ENCODE measurements around the gene CCDC80. TPM values are rescaled to one million over a fixed set of nuclear protein-coding genes. Genes with fewer than 3 reads are reported as not detected.

The CCDC80 gene
- total RNA-seq, 2 donors from 2014 or later = 9.4 to 23.9 TPM

DNA sequence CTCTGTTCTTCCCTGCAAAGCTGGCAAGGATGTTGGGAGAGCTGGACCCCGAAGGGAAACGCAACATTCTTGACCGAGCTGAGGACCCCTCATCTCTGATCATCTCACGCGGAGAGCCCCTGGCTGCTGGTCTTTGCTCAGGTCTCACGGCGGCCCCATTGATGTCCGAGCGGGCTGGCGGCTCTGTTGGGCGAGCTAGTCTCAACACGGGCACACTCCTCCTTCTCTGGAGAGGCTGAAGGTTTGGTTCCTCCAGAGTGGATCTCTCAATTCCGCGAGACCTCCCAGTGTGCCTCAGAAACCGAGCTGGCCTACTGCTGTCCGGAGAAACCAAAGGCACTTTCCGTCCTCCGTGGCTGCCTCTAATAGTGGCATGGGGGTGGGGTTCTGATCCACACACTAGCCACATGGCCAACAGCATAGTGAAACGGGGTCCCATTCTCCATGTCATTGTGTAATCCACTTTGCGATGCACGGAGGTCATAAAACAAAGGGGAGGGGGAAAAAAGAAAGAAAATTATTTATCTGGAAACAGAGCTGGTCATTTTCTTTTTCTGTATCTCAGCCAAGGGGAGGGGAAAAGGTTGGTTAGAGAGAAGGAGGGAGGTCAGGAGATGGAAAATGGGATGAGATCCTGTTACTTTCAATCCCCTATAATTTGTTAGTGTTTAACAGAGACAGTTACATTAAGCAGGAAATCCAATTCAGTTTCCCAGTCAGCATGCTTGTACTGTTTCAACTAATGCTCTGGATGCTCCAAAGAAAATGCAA is 1.3 kb downstream of the CCDC80 start:
- ATAC-seq = no peak
- DNase-seq = no peak
- intact Hi-C loops (cut with DNase I, micrococcal nuclease) = loop anchor here in 1 of 2 donors (5.0 kb wide), 1 partner anchor 173 kb away; no protein-coding TSS in a partner anchor

DNA sequence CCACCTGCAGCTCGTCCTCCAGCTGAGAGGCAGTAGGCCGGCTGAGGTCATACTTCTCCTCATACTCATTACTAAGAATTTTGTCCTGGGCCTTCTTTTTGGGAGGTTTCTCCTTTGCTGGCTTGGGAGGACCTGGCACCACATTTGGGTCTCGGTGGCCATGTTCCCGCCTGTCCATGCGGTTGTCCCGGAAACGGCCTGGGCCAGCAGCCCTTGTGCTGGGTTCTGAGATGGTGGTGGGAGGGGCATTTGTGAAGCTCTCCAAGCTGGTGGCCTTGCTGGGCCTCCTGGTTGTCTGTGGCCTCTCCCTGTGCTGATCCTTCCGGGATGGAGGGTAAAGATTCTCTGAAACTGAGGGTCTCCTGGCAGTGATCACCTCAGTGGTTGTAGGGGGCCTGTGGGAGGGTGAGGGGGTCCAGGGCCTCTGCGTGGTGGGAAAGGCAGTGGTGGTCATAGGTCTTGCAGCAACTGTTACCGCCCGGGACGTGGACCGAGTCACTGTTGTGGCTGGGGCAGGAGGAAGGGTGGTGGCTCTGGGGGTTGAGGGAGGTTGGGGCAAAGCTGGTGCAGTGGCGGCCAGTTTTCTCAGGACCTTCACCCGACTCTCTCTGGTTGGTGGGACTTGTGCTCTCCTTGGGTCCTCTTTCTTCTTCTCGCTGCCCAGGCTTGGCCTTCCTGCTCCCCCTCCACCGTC is 2.5 kb downstream of the CCDC80 start:
- no peak for DNase-seq
- intact Hi-C loops (cut with DNase I, micrococcal nuclease) = no loop called here
- no peak for ATAC-seq

DNA sequence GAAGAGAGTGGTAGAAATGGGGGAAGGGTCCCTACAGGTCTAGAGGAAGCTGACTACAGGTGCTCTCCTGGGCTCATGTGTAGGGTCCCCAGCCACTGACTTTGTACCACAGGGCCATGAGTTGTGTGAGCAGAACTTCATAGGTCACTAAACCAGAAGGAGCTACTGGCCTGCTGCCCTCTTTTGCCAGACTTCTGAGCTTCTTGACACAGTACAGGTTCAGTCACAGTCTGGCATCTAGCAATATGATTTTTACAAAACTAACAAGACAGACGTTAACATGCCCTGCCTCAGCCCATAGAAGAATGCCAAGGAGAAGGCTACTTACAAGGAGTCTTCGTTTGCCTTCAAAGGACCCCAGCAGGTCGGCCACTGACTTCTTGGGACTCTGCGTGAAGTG is 3.2 kb downstream of the CCDC80 start:
- peak in 1 of 2 donors; percentile 37 for DNase-seq
- intact Hi-C loops (cut with DNase I, micrococcal nuclease) = no loop called here
- no peak for ATAC-seq

DNA sequence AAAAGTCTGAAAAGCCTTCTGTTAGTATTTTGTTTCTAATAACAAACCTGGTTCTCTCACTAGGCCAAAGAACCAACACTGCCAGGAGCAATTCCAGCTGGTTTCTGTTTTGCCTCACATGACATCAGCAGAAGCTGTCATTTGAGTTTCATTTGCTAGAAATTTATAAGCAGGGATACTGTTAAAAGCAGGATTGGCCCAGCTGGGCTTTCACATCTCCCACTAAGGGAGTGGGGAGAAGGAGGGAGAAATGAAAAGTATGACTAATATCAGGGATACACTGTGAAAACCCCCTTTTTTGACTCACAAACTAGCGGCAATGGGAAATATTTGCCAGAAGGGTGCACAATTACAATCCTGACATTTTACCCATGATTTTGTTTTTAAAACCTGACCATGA is 5.3 kb downstream of the CCDC80 start:
- DNase-seq = peak; percentile 20 to 44
- intact Hi-C loops (cut with DNase I, micrococcal nuclease) = no loop called here
- no peak for ATAC-seq

DNA sequence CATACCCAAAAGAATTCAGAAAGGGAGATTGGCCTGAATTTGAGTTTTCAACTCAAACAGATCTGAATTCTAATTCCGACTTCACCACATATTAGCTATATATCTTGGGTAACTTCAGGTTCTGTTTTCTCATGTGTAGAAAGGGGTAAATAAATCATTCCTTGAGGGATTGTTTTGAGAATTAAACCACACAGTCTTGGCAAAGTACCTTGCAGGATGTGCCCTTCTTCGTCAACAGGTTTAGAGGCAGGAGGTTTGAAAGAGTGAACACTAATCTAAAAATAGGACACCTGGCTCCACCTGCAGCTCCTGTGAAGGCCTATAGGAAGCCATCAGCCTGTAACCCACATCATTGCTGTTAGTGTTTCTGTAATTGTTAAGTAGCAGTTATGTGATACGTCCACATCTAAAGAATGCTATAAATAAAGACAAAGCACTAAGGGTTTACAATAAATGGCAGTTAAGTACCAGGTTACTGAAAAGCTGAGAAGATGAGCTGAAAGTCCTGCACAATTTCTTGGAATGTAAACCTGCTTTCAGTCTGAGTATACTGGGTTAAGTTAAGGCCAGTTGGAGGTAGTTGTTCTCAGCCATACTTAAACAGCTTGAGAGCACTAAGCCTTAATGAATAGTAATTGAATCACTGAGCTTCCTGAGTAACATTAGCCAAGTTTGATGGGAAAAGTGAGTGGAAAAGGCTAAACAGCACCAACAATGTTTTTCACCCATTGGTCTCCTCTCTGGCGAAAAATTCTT is 6.0 kb downstream of the CCDC80 start:
- ATAC-seq = no peak

DNA sequence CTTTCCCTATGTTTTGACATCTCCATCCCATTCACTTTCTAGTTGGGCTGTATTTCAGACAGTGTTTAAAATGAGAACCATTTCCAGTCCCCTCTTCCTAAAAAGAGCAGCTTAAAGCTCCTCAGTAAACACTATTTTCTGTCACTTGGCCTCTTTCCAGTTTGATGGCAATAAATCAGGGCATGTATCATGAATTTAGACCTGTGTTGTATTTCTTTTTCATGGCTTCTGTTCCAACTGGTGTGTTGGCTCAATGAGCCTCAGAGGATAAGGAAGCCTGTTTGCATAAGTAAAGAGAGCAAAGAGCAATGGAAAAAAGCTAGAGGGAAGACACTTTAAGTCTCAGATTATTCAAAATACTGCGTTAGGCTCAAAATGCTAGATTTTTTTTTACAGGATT is 7.2 kb downstream of the CCDC80 start:
- no peak for DNase-seq
- intact Hi-C loops (cut with DNase I, micrococcal nuclease) = no loop called here
- ATAC-seq = peak; percentile 17

More for the DNA sequence above, 6.0 kb downstream of the CCDC80 start:
- intact Hi-C loops (cut with DNase I, micrococcal nuclease) = no loop called here
- no peak for DNase-seq

DNA sequence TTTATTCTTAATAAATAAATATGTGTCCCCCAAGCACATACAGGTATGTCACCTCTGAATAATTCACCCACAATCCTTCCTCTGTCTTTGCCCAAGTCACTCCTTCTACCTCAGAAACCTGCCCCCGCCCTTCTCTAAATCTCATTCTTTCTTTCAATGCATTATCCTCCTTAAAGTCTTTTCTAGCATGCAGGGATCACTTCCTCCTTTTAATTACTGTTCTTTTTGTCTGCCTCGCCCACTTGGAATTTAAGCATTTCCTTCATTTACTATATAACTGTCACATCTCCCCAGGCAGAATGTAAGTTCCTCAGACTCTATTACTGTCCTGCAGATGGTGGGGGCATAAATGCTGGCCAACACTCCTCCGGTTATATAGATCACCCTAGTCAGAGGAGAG is 7.8 kb downstream of the CCDC80 start:
- intact Hi-C loops (cut with DNase I, micrococcal nuclease) = no loop called here
- ATAC-seq = no peak

DNA sequence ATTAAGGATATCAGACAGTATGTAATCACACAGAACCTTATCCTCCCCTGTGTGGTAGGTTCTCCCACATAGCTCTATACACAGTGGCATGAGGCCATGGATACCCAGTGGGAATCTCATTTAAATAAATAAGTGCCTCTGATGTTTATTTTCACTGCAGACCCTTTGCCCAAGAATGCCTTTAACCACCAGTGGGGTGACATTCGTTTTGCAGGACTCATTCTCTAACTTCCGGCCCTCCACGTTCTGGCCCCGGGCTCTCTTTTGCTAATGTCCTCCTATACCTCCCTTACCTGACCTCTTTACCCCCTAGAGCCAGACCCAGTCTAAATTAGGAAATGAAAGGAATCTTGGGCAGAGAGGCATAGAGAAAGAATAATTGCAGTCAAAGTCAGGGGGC is 8.3 kb downstream of the CCDC80 start:
- intact Hi-C loops (cut with DNase I, micrococcal nuclease) = no loop called here
- no peak for DNase-seq
- no peak for ATAC-seq

More for the DNA sequence above, 7.8 kb downstream of the CCDC80 start:
- DNase-seq = no peak

DNA sequence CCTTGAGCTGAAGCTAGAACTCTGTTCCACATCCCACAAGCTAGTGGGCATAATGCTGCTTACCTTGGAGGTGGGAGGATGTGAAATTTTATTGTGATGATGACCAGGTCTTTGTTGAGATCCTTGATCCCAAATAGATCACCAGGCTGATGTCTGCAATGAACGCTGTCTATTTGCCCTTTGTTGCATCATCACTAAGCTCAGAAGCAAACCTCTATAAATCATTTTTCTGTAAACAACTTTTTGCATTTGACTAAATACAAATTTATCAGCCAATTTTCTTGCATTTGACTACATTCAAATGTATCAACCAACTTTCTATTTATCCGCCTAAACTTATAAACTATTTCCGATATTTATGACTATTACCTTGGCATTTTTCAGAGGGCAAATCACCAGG is 9.7 kb downstream of the CCDC80 start:
- DNase-seq = no peak
- intact Hi-C loops (cut with DNase I, micrococcal nuclease) = no loop called here

DNA sequence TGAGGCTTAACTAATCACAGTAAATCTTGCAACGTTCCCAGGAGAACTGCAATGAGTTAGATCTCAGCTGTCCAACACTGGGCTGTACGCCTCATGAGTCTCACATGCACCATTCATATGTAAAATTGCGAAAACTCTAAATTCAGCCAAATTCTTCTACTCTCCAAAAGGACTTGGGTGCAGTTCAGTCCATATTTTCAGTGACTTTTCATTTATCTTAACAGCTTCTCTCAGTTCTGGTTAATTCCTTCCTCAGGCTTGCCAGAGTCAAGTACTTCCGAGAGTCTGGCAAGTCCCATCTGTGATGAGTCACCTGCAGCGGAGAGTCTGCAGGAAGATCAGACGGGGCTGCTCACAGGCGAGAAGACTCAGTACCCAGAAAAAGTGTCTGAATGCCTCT is 11.5 kb downstream of the CCDC80 start:
- ATAC-seq (no peak), DNase-seq (peak; percentile 23 to 60)
- intact Hi-C loops (cut with DNase I, micrococcal nuclease) = no loop called here

More for the DNA sequence above, 9.7 kb downstream of the CCDC80 start:
- ATAC-seq = no peak

DNA sequence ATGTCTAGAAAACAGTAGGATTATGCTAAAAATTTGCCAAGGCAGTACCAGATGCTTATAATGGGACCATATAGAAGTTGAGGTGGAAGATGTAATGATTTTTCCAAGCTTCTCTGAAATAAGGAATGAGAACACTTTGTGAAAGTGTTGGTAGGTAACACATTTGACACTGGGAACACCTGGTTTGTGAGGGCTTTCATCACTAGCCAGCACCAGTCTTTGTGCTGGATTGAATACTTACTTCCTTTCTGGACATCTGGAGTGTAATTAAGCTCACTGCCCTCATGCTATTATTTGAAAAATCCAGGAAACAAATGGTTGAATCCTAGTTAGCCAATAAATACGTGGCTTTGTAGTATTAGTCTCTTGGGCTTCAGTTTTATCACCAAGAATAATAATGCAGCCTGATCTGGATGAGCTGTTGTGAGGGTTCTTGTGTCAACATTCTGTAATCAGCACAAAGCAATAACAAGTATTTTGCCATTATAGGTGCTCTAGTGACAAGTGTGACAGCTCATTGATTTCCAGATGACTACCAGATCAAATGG is 12.9 kb downstream of the CCDC80 start:
- no peak for ATAC-seq
- intact Hi-C loops (cut with DNase I, micrococcal nuclease) = no loop called here
- DNase-seq = no peak

DNA sequence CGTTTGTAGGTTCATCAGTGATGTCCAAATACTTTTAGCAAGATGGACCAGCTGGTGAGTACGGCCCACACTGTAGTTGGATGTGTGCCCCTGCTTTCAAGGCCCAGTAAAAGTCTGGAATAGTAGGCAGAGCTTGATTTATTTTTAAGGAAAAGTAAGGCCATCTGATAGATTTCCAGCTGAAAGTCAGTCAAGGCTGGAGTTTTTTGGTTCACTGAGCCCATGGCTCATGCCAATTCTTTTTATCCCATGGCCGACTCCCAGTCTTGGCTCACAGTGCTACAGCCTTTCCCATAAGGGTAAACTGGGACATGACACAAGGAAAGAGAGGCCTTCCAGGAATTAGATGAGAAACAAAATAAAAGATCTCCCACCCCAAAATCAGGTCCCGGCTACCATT is 13.5 kb downstream of the CCDC80 start:
- DNase-seq (no peak), ATAC-seq (no peak)
- intact Hi-C loops (cut with DNase I, micrococcal nuclease) = no loop called here

DNA sequence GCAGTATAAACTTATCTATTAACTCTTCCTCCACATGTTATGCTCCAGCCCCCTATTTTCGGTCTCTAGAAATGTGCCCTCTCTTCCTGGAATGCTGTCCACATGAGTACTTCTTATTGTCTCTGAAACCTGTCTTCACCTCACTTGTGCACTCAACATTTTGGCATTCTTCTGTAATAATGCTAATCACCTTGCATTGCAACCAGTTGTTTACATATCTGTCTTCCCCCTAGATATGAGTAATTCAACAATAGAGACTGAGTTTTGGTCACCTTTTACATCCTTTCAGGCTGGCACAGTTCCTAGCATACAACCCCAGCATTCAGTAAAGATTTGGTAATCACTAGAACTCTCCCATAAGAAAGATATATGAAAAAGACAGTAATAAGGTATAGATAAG is 17.2 kb downstream of the CCDC80 start:
- intact Hi-C loops (cut with DNase I, micrococcal nuclease) = no loop called here
- no peak for DNase-seq
- no peak for ATAC-seq

DNA sequence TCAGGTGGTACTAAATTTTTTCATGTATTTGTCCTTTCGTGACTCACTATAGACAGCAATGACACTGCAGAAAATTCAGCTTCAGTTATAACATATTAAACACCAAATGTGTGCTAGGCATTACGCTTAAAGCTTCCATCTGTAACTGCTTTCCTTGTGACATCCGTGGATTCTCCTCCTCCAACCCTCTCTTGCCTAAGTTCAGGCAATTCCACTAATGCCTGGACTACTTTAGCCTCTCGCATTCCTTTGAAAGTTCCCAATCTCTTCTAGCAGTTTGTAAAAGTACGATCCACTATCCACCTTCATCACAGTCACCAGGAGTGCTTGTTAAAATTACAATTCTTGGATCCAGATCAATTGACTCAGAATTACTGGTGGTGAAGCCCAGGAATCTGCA is 17.7 kb downstream of the CCDC80 start:
- DNase-seq = no peak
- ATAC-seq = no peak
- intact Hi-C loops (cut with DNase I, micrococcal nuclease) = no loop called here

DNA sequence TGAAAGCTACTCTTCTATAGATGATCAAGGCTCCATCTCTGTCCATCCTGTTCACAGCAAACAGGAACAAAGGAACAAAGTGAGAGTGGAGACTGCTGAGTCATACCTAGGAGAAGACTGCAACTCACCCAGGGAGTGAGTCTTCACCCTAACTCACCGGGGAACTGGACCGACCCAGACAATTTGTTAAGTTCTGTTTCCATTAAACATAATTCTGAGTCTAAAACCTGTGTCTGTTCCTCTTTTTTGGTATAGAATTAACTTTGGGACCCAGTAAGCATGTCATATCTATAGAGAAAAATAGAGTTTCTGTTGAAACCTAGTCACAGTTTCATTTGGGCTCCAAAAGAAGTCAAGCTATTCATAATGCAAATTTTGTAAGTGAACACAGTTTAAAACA is 21.6 kb downstream of the CCDC80 start:
- ATAC-seq = no peak
- intact Hi-C loops (cut with DNase I, micrococcal nuclease) = no loop called here
- DNase-seq = no peak

DNA sequence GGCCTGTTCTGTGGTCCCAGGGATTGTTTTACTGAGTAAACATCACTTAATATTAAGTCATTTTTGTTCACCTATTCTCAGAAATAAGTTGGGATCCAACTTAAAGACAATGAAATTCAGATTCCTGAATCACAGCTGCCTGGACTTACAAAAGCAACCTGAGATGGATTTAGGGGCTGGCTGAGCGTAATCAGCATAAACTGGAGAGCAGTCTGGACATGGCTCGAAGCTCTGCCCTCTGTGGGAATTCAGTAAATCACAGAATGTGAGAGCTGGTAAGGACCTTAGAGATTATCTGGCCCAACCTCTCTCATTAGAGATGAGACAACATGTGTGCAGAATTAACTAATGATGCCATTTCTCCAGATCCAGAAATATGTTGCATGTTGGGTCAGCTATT is 23.7 kb downstream of the CCDC80 start:
- DNase-seq (no peak), ATAC-seq (no peak)
- intact Hi-C loops (cut with DNase I, micrococcal nuclease) = no loop called here

DNA sequence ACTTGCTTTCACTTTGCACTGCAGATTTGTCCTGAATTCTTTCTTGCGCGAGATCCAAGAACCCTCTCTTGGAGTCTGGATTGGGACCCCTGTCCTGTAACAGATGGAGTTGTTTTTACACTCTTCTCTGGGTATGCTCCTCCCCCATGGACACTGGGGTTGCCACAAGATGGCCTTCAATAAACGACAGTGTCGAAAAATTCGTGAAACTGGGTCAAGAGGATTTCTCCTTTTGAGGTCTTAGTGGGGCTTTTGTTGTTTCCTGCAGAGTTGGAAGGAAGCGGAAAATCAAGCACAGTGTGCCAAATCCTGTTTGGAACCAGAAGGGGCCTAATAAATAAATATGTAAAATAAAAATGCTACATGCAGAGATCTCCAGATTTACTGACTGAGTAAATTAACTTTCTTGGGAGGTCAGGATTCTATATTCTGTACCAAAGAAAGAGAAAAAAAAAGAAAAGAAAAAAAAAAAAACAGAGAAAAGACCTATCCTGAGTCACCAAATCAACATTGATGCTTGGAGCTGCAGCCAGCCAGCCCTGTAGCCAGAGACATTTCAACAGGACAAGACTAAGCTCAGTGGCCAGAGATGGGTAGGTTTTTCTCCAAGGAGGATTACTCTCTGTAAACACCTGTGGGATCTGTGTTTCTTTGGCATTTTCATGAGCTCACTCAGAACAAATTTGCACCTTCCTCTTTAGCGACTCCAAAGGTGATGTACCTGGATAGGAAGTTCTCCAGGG is 24.8 kb downstream of the CCDC80 start:
- DNase-seq = no peak
- ATAC-seq = no peak
- intact Hi-C loops (cut with DNase I, micrococcal nuclease) = no loop called here

DNA sequence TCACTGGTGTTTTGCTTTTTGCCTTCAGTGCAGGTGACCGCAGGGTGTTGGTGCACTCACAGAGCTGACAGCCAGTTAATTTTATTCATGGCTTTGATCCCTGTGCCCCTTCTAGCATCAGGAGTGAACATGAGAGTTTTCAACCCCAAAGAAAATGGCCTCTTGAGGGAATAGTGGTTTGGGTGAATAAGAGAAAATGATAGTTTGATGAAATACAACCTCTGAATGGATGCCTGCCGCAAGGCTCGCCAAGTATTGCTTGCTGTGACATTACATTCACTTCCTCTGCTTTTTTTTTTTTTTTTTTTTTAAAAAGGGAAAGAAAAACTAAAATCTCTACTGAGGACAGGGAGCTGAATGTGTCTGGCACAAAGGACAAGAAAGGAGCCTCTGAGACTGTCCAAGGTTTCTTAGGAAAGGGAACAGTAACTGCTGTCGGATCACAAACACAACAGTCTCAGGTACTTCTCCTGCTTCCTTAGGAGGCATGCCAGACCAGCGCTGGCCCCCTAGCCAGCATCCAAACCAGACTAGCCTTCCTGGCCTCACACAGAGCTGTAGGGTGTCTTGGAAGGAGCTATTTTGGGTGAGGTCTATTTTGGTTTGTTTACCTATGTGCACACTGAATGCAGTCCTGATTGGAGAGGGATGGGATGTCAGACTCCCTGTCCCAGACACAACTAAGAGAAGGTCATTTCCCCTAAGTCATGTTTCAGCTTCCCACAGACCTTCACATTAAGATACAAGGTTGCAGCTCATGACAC is 29.0 kb downstream of the CCDC80 start:
- ATAC-seq = no peak
- no peak for DNase-seq
- intact Hi-C loops (cut with DNase I, micrococcal nuclease) = no loop called here

Measured in left colon (tissue), 2 donors.